Measurements from ENCODE around the gene SMAD7.

The SMAD7 gene

GRCh38 chr18:48986851-48987761 is 36.3 kb upstream of the SMAD7 start:
- no peak for DNase-seq

- DNase-seq: no peak
Measured at GRCh38 chr18:48985161-48985560, 34.4 kb upstream of the SMAD7 start.

GRCh38 chr18:48983793-48984437 is 33.1 kb upstream of the SMAD7 start:
- DNase-seq: no peak

GRCh38 chr18:48982266-48982665 is 31.5 kb upstream of the SMAD7 start:
- no peak for DNase-seq

- DNase-seq: no peak
Measured at GRCh38 chr18:48979944-48980890, 29.5 kb upstream of the SMAD7 start.

GRCh38 chr18:48977914-48978313 is 27.1 kb upstream of the SMAD7 start:
- no peak for DNase-seq

GRCh38 chr18:48975817-48976649 is 25.3 kb upstream of the SMAD7 start:
- DNase-seq: peak; percentile 39

GRCh38 chr18:48975120-48975816 is 24.5 kb upstream of the SMAD7 start:
- DNase-seq: no peak

- no peak for DNase-seq
Measured at GRCh38 chr18:48974304-48975119, 23.7 kb upstream of the SMAD7 start.

GRCh38 chr18:48973731-48974130 is 23.0 kb upstream of the SMAD7 start:
- DNase-seq: no peak

- no peak for DNase-seq
Measured at GRCh38 chr18:48968412-48969215, 17.8 kb upstream of the SMAD7 start.

- DNase-seq: no peak
Measured at GRCh38 chr18:48967545-48967944, 16.8 kb upstream of the SMAD7 start.

GRCh38 chr18:48966523-48966922 is 15.8 kb upstream of the SMAD7 start:
- no peak for DNase-seq

GRCh38 chr18:48963586-48964470 is 13.1 kb upstream of the SMAD7 start:
- no peak for DNase-seq

GRCh38 chr18:48962994-48963561 is 12.3 kb upstream of the SMAD7 start:
- no peak for DNase-seq

GRCh38 chr18:48962252-48962993 is 11.7 kb upstream of the SMAD7 start:
- DNase-seq: no peak

GRCh38 chr18:48961547-48961946 is 10.8 kb upstream of the SMAD7 start:
- no peak for DNase-seq
